Stomach (tissue), 4 donors: ENCODE results near the gene SGK1.

Source experiments
- CTCF ChIP-seq, 7 experiments: fragments of 450-650 bp in 4 of 7; fragments of 200-600 bp in 3 of 7; sonication (generic) in 3 of 7; IDR thresholded peaks; one replicate each; pipeline ENCODE4 v1.5.1; 2016 to 2019; ENCODE audit warnings: antibody characterized with exemption in 7 of 7, control low read depth in 2 of 7, mild to moderate bottlenecking in 1 of 7
- POLR2A ChIP-seq, 4 donors: fragments of 450-650 bp; IDR thresholded peaks; one replicate each; pipeline ENCODE4 v1.6.1; 2016; ENCODE audit warnings: antibody characterized with exemption in 4 of 4, control low read depth in 2 of 4, mild to moderate bottlenecking in 1 of 4, moderate library complexity in 1 of 4
- POLR2AphosphoS5 ChIP-seq, 3 donors: sonication (generic); formaldehyde crosslinking; IDR thresholded peaks; one replicate each; pipeline ENCODE4 v1.6.1; 2016; ENCODE audit warnings: antibody characterized with exemption in 3 of 3

- TF ChIP-seq CTCF (IDR thresholded peaks at IDR 0.05) (no peak), POLR2AphosphoS5 (IDR thresholded peaks at IDR 0.05) (no peak), POLR2A (IDR thresholded peaks at IDR 0.05) (no peak)
Observed at GRCh38 chr6:134185277-134185676, 132.6 kb downstream of the SGK1 start.
